PFSK-1 (cell line): Measurements from ENCODE around the gene MXD1.

Experiments used
- FOXP2 ChIP-seq: optimal IDR thresholded peaks from 2 replicates; pipeline ENCODE3; 2011; ENCODE audit warnings: borderline replicate concordance, control low read depth, inconsistent platforms; ENCODE audit not compliant: insufficient read depth; ENCODE audit errors: extremely low read length, extremely low read depth
- POLR2AphosphoS5 ChIP-seq: IDR thresholded peaks from 2 replicates; pipeline ENCODE4 v1.6.1; 2012; ENCODE audit warnings: low read depth, mild to moderate bottlenecking, control low read depth, low read length, moderate library complexity
- REST ChIP-seq, 2 experiments: IDR thresholded peaks; 2 replicates each; pipeline versions ENCODE4 v1.6.1 to v1.8.0; 2011 to 2012; ENCODE audit warnings: low read depth in 2 of 2, low read length in 2 of 2, control low read depth in 1 of 2, inconsistent platforms in 1 of 2, mild to moderate bottlenecking in 1 of 2, moderate library complexity in 1 of 2; ENCODE audit not compliant: insufficient read depth in 1 of 2
- SIN3A ChIP-seq: IDR thresholded peaks from 2 replicates; pipeline ENCODE4 v1.6.1; 2012; ENCODE audit warnings: mild to moderate bottlenecking, low read length, moderate library complexity, borderline replicate concordance; ENCODE audit not compliant: insufficient read depth
- TAF1 ChIP-seq: IDR thresholded peaks from 2 replicates; pipeline ENCODE4 v1.6.1; 2012; ENCODE audit warnings: low read length, control low read depth, borderline replicate concordance; ENCODE audit not compliant: insufficient read depth

MXD1 gene

DNA sequence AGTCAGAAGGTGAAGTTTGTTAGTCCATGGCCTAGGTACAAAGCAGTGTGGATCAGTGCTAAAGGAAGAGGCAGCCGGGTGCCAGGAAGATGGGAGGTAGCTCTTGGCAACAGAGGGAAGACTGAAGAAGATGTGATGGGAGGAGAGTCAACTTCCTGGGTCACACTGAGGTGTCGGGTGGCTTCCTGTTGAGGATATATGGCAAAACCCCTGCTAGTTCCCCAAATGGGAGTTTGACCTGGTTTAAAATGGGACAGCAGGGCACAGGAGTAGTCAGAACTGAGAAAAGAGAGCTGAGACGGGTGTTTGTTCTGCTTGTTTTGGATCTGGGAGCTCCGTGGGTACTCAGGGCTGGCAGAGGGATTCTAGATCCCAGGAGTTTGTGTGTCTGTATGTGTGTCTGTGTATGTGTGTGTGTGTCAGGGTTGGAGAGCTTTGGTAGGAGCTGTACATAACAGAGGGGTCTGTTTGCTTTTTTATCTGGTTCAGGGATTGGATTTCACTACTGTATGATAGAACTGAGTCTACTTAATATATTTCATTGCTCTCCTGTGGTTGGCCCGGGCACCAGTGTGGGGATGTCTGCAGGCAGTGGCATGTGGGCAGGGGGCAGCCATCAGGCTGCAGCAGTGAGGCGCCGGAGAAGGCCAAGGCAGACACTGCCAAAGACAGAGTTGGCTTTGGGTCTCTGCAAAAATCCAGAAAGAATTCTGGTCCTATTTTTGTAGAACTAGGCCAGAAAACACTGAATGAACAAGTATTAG is 17.1 kb downstream of the MXD1 start:
- TF ChIP-seq TAF1, result no peak
- no peak for TF ChIP-seq POLR2AphosphoS5
- no peak for TF ChIP-seq FOXP2
- TF ChIP-seq SIN3A, result no peak
- TF ChIP-seq REST (IDR thresholded peaks at IDR 0.05; ENCODE audit: insufficient read depth in 1 of 2, low read depth in 2 of 2, low read length in 2 of 2), result no peak

DNA sequence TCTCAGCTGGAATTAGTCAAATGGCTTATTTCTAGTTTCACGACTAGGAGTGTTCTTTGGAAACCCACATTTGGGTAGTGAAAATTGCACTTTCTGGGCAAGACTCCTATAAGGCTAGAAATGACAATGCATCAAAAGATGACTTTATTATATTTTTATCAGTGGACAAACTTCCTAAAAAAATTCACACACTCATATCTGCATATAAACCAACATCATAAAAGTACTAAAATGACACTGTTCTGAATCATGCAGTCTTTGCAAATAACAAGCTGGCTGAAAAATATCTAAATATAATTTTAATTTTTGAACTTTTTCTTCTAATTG is 17.6 kb downstream of the MXD1 start:
- no peak for TF ChIP-seq SIN3A
- TF ChIP-seq TAF1, result no peak
- TF ChIP-seq REST (IDR thresholded peaks at IDR 0.05; ENCODE audit: insufficient read depth in 1 of 2, low read depth in 2 of 2, low read length in 2 of 2), result no peak
- no peak for TF ChIP-seq POLR2AphosphoS5
- TF ChIP-seq FOXP2, result no peak

GRCh38 chr2:69933254-69933828 is 18.4 kb downstream of the MXD1 start:
- no peak for TF ChIP-seq SIN3A
- no peak for TF ChIP-seq FOXP2
- no peak for TF ChIP-seq POLR2AphosphoS5
- no peak for TF ChIP-seq TAF1
- TF ChIP-seq REST (IDR thresholded peaks at IDR 0.05; ENCODE audit: insufficient read depth in 1 of 2, low read depth in 2 of 2, low read length in 2 of 2), result no peak

- no peak for TF ChIP-seq REST (IDR thresholded peaks at IDR 0.05; ENCODE audit: insufficient read depth in 1 of 2, low read depth in 2 of 2, low read length in 2 of 2)
- no peak for TF ChIP-seq POLR2AphosphoS5
- TF ChIP-seq FOXP2, result no peak
- no peak for TF ChIP-seq SIN3A
Observed at GRCh38 chr2:69933839-69934613, 19.1 kb downstream of the MXD1 start.
